Heart right ventricle (tissue), 16 donors: ENCODE results near the gene HMCN2. TPM values are rescaled to one million over a fixed set of nuclear protein-coding genes. Genes with fewer than 3 reads are reported as not detected.
"Not testable (repeated sequence)": the region's sequence is repeated elsewhere in the genome, so short reads cannot be mapped to it uniquely, and the experiment has no call there.

ENCODE experiments used
- ATAC-seq, 8 donors: fragments of 200-7000 bp; cut with Tn5 transposase; one replicate each; pipeline ENCODE4 v1.9.1; 2020; ENCODE audit warnings: mild to moderate bottlenecking in 8 of 8, moderate library complexity in 8 of 8, moderate number of reproducible peaks in 1 of 8
- DNase-seq, 2 donors: peaks; one replicate each; pipeline ENCODE4 v3.0.0-alpha.2; 2020
- H3K27ac ChIP-seq, 10 donors: fragments of 200-600 bp; sonication (generic) in 2 of 10; one replicate each; pipeline versions ENCODE4 v1.5.0 to v1.8.0; 2020 to 2022; ENCODE audit warnings: mild to moderate bottlenecking in 3 of 10
- H3K27me3 ChIP-seq, 7 donors: fragments of 200-600 bp; one replicate each; pipeline ENCODE4 v1.8.0; 2021 to 2022; ENCODE audit warnings: mild to moderate bottlenecking in 2 of 7
- H3K36me3 ChIP-seq, 9 donors: fragments of 200-600 bp; sonication (generic) in 1 of 9; one replicate each; pipeline versions ENCODE4 v1.5.0 to v1.8.0; 2020 to 2022; ENCODE audit warnings: mild to moderate bottlenecking in 2 of 9
- H3K4me1 ChIP-seq, 9 donors: fragments of 200-600 bp; sonication (generic) in 1 of 9; one replicate each; pipeline versions ENCODE4 v1.5.0 to v1.8.0; 2020 to 2022; ENCODE audit warnings: mild to moderate bottlenecking in 4 of 9
- H3K4me3 ChIP-seq, 10 donors: fragments of 200-600 bp; sonication (generic) in 2 of 10; one replicate each; pipeline versions ENCODE4 v1.5.0 to v1.8.0; 2020 to 2022; ENCODE audit warnings: mild to moderate bottlenecking in 7 of 10, moderate library complexity in 2 of 10
- H3K9me3 ChIP-seq, 11 donors: fragments of 200-600 bp in 10 of 11; sonication (generic) in 2 of 11; one replicate each; pipeline versions ENCODE4 v1.5.0 to v1.8.0; 2013 to 2022; ENCODE audit warnings: mild to moderate bottlenecking in 2 of 11, control low read depth in 1 of 11, moderate library complexity in 1 of 11
- WGBS, 2 donors: extraction: QIAGEN DNeasy Blood & Tissue Kit; methylation state at CpG; one replicate each; pipeline ENCODE4 v1.1.7; 2013; ENCODE audit warnings: inconsistent platforms in 1 of 2; 5-methylcytosine and 5-hydroxymethylcytosine counted together
- intact Hi-C, 10 donors: fragments of 100-400 bp; cut with DNase I; formaldehyde crosslinking; loops; one replicate each; pipeline versions ENCODE4 v1.11.1 to v1.14.2; 2022
- polyA plus RNA-seq, 2 donors: library from polyadenylated mRNA; stranded (reverse); fragments of 200-250 nt; gene quantifications; one replicate each; pipeline ENCODE4 v1.2.3, GENCODE V29; 2013
- total RNA-seq, 10 donors: library from RNA; stranded (reverse); fragmentation: NEBNext Ultra II Directional in 3 of 10; extraction: Animal tissue kit (Norgen Biotek cat#: 25700) in 3 of 10; gene quantifications; one replicate each; pipeline versions ENCODE4 v1.2.1 to v1.2.4, GENCODE V29; 2021 to 2023
- TF ChIP-seq, protein P1 (sequence below), 9 donors: fragments of 200-600 bp; sonication (generic) in 2 of 9; IDR thresholded peaks; one replicate each; pipeline versions ENCODE4 v1.5.0 to v1.8.0; 2021 to 2022; ENCODE audit warnings: antibody characterized with exemption in 9 of 9, mild to moderate bottlenecking in 5 of 9, moderate library complexity in 1 of 9
- donor health status: Arrhythmogenic right ventricular cardiomyopathy.
- donor health status: ischemic (EF 13 %, LVEDD 7.1; RV severe dilation, severe dysfunction).
- donor health status: healthy with polysubstance abuse.
- donor health status: DM: no; HTN: yes; CAD: no.
- donor health status: DM: no; HTN: no; CAD: no.
- donor health status: ischemic (EF 25% LVEDD 6.9; RV normal size, moderate dysfunction).
- donor health status: ischemic (EF 25% LVEDD 5.7; RV mildly dilated, moderate dysfunction).
- donor health status: healthy.
- donor health status: DM: yes; HTN: yes; CAD: no.
- donor health status: Ischemic cardiomyopathy.
- donor health status: ischemic (EF 35%, LVEDD 5.7; RV mildly dilated, moderate dysfunction).
- donor health status: nonischemic (EF 11% LVEDD 7.7; RV severe dilation, severe dysfunction).
- donor health status: DM: yes; HTN: yes; CAD: no.
- donor health status: PGD.
- donor health status: ischemic (EF 29% LVEDD 5.4; RV normal size, mild dysfunction).
- donor health status: nonischemic (EF 23%, LVEDD 6.1; RV moderate dilation, normal function).

Gene HMCN2
- total and polyA plus RNA-seq, 12 donors: 2.6 to 10.2 (median 4.9) TPM

DNA sequence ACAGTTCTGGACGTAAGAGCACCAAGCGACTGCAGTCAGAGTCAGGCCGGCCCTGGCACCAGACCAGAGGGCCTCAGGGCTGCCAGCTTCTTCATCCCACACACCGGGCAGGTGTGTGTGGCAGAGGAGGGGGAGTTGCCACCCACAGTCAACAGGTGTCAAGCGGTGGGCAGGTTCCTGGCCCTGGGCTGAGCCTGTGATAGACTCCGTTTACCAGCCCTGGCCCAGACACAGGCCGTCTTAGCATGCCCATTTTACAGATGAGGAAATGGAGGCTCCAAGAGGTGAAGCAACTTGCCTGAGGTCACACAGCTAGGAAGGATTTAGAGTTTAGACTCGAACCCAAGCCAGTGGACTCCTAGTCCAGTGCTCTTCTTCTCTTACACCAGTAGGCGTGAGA is 71.8 kb downstream of the HMCN2 start:
- H3K27ac ChIP-seq: no peak overlapping the region
- WGBS, 2 donors: 86 to 88% methylated on average over 9 of the region's 9 CpGs
- intact Hi-C loops: loop anchor here in 1 of 10 donors (5.0 kb wide), 1 partner anchor 230 kb away; no protein-coding TSS in a partner anchor

GRCh38 chr9:130337784-130338380 is 72.3 kb downstream of the HMCN2 start:
- WGBS, 2 donors: 89 to 92% methylated on average over 12 to 16 of the region's 16 CpGs
- H3K4me1 ChIP-seq: peaks cover 0 to 5% (median 0%) of the 10 kb centered on the region in 9 donors
- H3K27me3 ChIP-seq: peaks cover 0 to 11% (median 0%) of the 10 kb centered on the region in 7 donors
- intact Hi-C loops: loop anchor here in 1 of 10 donors (5.0 kb wide), 1 partner anchor 231 kb away; no protein-coding TSS in a partner anchor
- DNase-seq (no peak), ATAC-seq (no peak)
- no peak overlapping the region for H3K4me3 ChIP-seq
- H3K27ac ChIP-seq: no peak overlapping the region
- H3K36me3 ChIP-seq: no peaks in the 10 kb centered on the region
- TF ChIP-seq, protein P1, sequence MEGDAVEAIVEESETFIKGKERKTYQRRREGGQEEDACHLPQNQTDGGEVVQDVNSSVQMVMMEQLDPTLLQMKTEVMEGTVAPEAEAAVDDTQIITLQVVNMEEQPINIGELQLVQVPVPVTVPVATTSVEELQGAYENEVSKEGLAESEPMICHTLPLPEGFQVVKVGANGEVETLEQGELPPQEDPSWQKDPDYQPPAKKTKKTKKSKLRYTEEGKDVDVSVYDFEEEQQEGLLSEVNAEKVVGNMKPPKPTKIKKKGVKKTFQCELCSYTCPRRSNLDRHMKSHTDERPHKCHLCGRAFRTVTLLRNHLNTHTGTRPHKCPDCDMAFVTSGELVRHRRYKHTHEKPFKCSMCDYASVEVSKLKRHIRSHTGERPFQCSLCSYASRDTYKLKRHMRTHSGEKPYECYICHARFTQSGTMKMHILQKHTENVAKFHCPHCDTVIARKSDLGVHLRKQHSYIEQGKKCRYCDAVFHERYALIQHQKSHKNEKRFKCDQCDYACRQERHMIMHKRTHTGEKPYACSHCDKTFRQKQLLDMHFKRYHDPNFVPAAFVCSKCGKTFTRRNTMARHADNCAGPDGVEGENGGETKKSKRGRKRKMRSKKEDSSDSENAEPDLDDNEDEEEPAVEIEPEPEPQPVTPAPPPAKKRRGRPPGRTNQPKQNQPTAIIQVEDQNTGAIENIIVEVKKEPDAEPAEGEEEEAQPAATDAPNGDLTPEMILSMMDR (IDR thresholded peaks at IDR 0.05): no peak
- no peaks in the 10 kb centered on the region for H3K9me3 ChIP-seq

More for the DNA sequence above, 71.8 kb downstream of the HMCN2 start:
- Histone ChIP-seq H3K27me3 (peaks cover 0 to 11% (median 0%) of the 10 kb centered on the region in 7 donors), H3K4me3 (no peak overlapping the region), H3K36me3 (no peaks in the 10 kb centered on the region), H3K4me1 (peaks cover 0 to 5% (median 0%) of the 10 kb centered on the region in 9 donors), H3K9me3 (no peaks in the 10 kb centered on the region)
- ATAC-seq (peak in 1 of 8 donors; percentile 3), DNase-seq (no peak)
- TF ChIP-seq, protein P1 (IDR thresholded peaks at IDR 0.05): no peak

GRCh38 chr9:130338891-130339290 is 73.3 kb downstream of the HMCN2 start:
- not testable (repeated sequence) for H3K4me3 ChIP-seq, H3K36me3 ChIP-seq, H3K27ac ChIP-seq, ATAC-seq, H3K27me3 ChIP-seq, H3K9me3 ChIP-seq, DNase-seq, H3K4me1 ChIP-seq
- intact Hi-C loops: loop anchor here in 1 of 10 donors (5.0 kb wide), 1 partner anchor 232 kb away; no protein-coding TSS in a partner anchor
- 93 to 95% methylated on average over 8 of the region's 8 CpGs for WGBS, 2 donors

GRCh38 chr9:130339306-130339705 is 73.7 kb downstream of the HMCN2 start:
- Histone ChIP-seq H3K36me3 (no peaks in the 10 kb centered on the region), H3K9me3 (no peaks in the 10 kb centered on the region), H3K27ac (no peak overlapping the region), H3K27me3 (peaks cover 0 to 6% (median 0%) of the 10 kb centered on the region in 7 donors), H3K4me1 (no peaks in the 10 kb centered on the region), H3K4me3 (no peak overlapping the region)
- 55% methylated on average over 4 of the region's 4 CpGs for WGBS, 2 donors
- ATAC-seq (no peak), DNase-seq (no peak)
- intact Hi-C loops: loop anchor here in 1 of 10 donors (5.0 kb wide), 1 partner anchor 232 kb away; no protein-coding TSS in a partner anchor
- TF ChIP-seq, protein P1 (IDR thresholded peaks at IDR 0.05): no peak

DNA sequence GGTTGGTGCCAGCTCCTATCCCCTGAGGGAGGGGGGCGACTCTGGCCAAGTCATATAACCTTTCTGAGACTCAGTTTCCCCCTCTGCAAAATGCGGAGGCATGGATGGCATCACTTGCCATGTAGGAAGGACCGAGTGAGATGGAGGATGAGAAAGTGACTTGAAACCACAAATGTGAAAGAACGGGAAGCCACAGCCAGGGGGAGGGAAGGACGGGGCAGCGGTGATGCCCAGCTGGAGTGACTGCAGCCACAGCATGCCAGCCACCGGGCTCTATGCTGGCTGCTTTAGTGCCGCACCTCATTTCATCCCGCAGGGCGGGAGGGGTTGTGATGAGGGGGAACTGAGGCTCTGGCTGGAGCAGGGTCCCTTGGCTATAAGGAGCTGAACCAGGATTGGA is 74.5 kb downstream of the HMCN2 start:
- DNase-seq: no peak
- Histone ChIP-seq H3K27me3 (peaks cover 0 to 6% (median 0%) of the 10 kb centered on the region in 7 donors), H3K4me1 (no peaks in the 10 kb centered on the region), H3K4me3 (no peak overlapping the region), H3K9me3 (no peaks in the 10 kb centered on the region), H3K27ac (no peak overlapping the region), H3K36me3 (no peaks in the 10 kb centered on the region)
- intact Hi-C loops: loop anchor here in 8 of 10 donors (5.0 to 10.0 kb wide), 4 partner anchors 78 to 235 kb away; no protein-coding TSS in a partner anchor
- TF ChIP-seq, protein P1 (IDR thresholded peaks at IDR 0.05): no peak
- 69 to 81% methylated on average over 10 of the region's 10 CpGs for WGBS, 2 donors
- no peak for ATAC-seq

DNA sequence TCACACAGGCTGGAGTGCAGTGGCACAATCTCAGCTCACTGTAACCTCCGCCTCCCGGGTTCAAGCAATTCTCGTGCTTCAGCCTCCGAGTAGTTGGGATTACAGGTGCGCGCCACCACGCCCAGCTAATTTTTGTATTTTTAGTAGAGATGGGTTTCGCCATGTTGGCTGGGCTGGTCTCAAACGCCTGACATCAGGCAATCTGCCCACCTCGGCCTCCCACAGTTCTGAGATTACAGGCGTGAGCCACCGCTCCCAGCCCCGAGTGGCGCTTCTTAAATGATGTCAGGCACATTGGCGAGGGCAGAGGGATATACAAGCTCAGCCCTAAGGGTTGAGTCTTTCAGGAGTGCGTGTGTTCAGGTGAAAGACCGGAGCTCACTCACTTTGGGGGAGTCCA is 75.0 kb downstream of the HMCN2 start:
- 92 to 94% methylated on average over 17 of the region's 17 CpGs for WGBS, 2 donors
- not testable (repeated sequence) for ATAC-seq, H3K4me1 ChIP-seq, H3K27ac ChIP-seq, H3K9me3 ChIP-seq, H3K4me3 ChIP-seq, H3K36me3 ChIP-seq, DNase-seq, H3K27me3 ChIP-seq
- intact Hi-C loops: loop anchor here in 8 of 10 donors (5.0 to 10.0 kb wide), 4 partner anchors 78 to 236 kb away; no protein-coding TSS in a partner anchor
